ENCODE data around the gene HTR2B. TPM values are rescaled to one million over a fixed set of nuclear protein-coding genes. Genes with fewer than 3 reads are reported as not detected.

Gene HTR2B
- total and polyA plus RNA-seq, 10 donors = 0.14 to 1.3 (median 0.51) TPM; not detected in 1

GRCh38 chr2:231169488-231169887, 44.6 kb upstream of the HTR2B start:
- Histone ChIP-seq H3K36me3 (peaks cover 0 to 98% (median 54%) of the 10 kb centered on the region in 6 donors), H3K4me3 (no peak overlapping the region)

GRCh38 chr2:231168460-231169139, 43.8 kb upstream of the HTR2B start:
- 60 to 75% (median 69%) methylated on average over 4 of the region's 4 CpGs for WGBS, 5 donors
- TF ChIP-seq CTCF (IDR thresholded peaks at IDR 0.05 in 8 of 11, conservative IDR thresholded peaks at IDR 0.05 in 3 of 11) (no peak), POLR2AphosphoS5 (IDR thresholded peaks at IDR 0.05) (no peak), POLR2A (IDR thresholded peaks at IDR 0.05) (no peak)
- Histone ChIP-seq H3K36me3 (peaks cover 0 to 99% (median 57%) of the 10 kb centered on the region in 6 donors), H3K27me3 (replicated peaks in 1 of 7) (no peaks in the 10 kb centered on the region), H3K27ac (no peak overlapping the region), H3K9me3 (no peaks in the 10 kb centered on the region), H3K4me3 (no peak overlapping the region), H3K4me1 (peaks cover 0 to 12% (median 0%) of the 10 kb centered on the region in 6 donors)
- intact Hi-C loops (cut with DNase I; ENCODE audit: low total_unique reads) = no loop called here
- DNase-seq = no peak

More at GRCh38 chr2:231169488-231169887, 44.6 kb upstream of the HTR2B start:
- Histone ChIP-seq H3K9me3 (no peaks in the 10 kb centered on the region), H3K4me1 (peaks cover 0 to 20% (median 0%) of the 10 kb centered on the region in 6 donors), H3K27me3 (replicated peaks in 1 of 7) (no peaks in the 10 kb centered on the region), H3K27ac (no peak overlapping the region)
- no peak for TF ChIP-seq CTCF (IDR thresholded peaks at IDR 0.05 in 8 of 11, conservative IDR thresholded peaks at IDR 0.05 in 3 of 11)
- no peak for TF ChIP-seq POLR2AphosphoS5 (IDR thresholded peaks at IDR 0.05)
- TF ChIP-seq POLR2A (IDR thresholded peaks at IDR 0.05) = no peak
- 67 to 87% (median 80%) methylated on average over 3 of the region's 3 CpGs for WGBS, 5 donors
- intact Hi-C loops (cut with DNase I; ENCODE audit: low total_unique reads) = no loop called here
- DNase-seq = no peak

- no peak for DNase-seq
- peaks cover 0 to 99% (median 53%) of the 10 kb centered on the region in 6 donors for H3K36me3 ChIP-seq
- WGBS, 5 donors = 83 to 88% (median 86%) methylated on average over 6 of the region's 6 CpGs
- H3K9me3 ChIP-seq = no peaks in the 10 kb centered on the region
- no peak overlapping the region for H3K4me3 ChIP-seq
- TF ChIP-seq CTCF (IDR thresholded peaks at IDR 0.05 in 8 of 11, conservative IDR thresholded peaks at IDR 0.05 in 3 of 11) = no peak
- TF ChIP-seq POLR2AphosphoS5 (IDR thresholded peaks at IDR 0.05) = no peak
- no peak for TF ChIP-seq POLR2A (IDR thresholded peaks at IDR 0.05)
- intact Hi-C loops (cut with DNase I; ENCODE audit: low total_unique reads) = no loop called here
- no peak overlapping the region for H3K27ac ChIP-seq
- peaks cover 0 to 12% (median 0%) of the 10 kb centered on the region in 6 donors for H3K4me1 ChIP-seq
- no peaks in the 10 kb centered on the region for H3K27me3 ChIP-seq (replicated peaks in 1 of 7)
Measured at GRCh38 chr2:231167745-231168459, 43.1 kb upstream of the HTR2B start.

Measured in spleen (tissue), 11 donors.